ENCODE measurements around the gene TIMM44.

DNA sequence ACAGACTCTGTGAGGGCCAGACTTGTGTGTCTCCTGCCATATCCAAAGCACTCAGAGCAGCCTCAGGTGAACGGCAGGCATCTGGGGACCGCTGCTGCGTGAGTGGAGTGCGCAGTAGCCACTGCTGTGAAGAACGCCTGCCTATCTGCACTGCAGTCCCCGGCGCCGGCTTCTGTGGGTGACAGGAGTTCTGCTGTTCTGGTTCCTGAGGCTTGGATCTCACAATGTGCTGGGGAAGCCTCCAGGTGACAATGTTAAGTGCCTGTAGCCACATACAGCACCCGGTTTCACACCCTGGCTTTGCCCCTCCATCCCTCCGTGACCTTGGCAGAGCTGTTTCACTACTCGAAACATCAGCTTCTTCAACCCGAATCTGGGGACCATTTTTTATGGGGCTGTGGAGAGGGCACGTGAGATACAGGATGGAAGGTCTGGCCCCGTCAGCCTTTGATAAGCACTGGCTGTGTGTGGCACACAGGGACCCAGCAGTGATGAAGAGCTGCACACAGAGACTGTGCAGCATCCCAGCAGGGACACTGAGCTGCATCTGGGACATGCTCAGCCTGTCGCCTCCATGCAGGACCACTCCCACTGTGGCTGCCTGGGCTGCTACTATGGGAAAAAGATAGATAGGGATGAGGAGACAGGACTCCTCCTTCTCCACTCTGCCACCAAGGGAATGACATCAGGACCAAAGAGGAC is 33.7 kb upstream of the TIMM44 start:
- TF ChIP-seq CTCF (conservative IDR thresholded peaks at IDR 0.05; ENCODE audit: low read length): no peak
- no peak for TF ChIP-seq EZH2phosphoT487 (IDR thresholded peaks at IDR 0.05; ENCODE audit: borderline replicate concordance, low read depth, low read length)

Data from OCI-LY7 (cell line).